Measurements from ENCODE around the gene ZNF532.

Gene ZNF532

DNA sequence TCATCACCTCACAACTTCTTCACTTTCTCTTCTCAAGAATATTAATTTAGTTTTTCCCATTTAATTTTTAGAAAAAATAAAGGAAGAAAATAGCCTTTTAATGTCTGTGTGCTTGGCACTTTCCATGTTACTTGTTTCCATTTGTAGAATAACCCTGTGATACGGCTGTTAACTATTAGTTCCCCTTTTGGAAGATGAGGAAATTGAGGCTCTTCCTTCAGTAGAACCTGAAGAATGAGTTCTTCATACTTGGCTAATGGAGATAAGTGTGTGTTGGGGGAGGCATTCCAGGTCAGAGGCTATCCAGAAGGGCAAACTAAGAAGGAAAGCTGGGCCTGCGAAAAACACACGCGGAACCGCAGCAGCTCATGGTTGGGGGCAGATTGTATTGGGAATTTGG is 38.3 kb downstream of the ZNF532 start:
- TF ChIP-seq, protein P1, sequence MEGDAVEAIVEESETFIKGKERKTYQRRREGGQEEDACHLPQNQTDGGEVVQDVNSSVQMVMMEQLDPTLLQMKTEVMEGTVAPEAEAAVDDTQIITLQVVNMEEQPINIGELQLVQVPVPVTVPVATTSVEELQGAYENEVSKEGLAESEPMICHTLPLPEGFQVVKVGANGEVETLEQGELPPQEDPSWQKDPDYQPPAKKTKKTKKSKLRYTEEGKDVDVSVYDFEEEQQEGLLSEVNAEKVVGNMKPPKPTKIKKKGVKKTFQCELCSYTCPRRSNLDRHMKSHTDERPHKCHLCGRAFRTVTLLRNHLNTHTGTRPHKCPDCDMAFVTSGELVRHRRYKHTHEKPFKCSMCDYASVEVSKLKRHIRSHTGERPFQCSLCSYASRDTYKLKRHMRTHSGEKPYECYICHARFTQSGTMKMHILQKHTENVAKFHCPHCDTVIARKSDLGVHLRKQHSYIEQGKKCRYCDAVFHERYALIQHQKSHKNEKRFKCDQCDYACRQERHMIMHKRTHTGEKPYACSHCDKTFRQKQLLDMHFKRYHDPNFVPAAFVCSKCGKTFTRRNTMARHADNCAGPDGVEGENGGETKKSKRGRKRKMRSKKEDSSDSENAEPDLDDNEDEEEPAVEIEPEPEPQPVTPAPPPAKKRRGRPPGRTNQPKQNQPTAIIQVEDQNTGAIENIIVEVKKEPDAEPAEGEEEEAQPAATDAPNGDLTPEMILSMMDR (IDR thresholded peaks at IDR 0.05), result no peak
- no peak for TF ChIP-seq ZFX (IDR thresholded peaks at IDR 0.05; ENCODE audit: borderline replicate concordance)
- H3K27ac ChIP-seq, result no peak overlapping the region

DNA sequence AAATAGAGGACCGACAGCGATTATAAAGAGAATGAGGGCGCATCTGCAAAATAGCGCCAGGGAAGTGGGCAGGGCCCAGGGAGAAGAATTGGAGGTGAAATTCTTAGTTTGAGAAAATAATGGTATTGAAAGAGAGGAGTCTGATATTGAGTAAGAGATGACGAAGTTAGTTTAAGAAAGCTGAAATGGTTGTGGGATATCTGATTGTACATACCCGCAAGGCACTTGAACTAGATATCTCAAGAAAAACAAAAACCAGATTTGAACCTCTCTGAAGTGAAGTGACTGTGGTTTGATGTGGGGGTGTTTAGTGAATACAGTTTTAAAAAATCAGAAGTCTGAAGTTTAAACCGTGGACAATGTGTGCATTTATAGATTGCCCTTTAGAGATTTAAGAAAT is 38.9 kb downstream of the ZNF532 start:
- TF ChIP-seq ZFX (IDR thresholded peaks at IDR 0.05; ENCODE audit: borderline replicate concordance), result no peak
- TF ChIP-seq, protein P1 (IDR thresholded peaks at IDR 0.05), result no peak
- no peak overlapping the region for H3K27ac ChIP-seq

GRCh38 chr18:58905777-58906428 is 41.2 kb downstream of the ZNF532 start:
- no peak for TF ChIP-seq ZFX (IDR thresholded peaks at IDR 0.05; ENCODE audit: borderline replicate concordance)
- TF ChIP-seq, protein P1 (IDR thresholded peaks at IDR 0.05), result no peak

DNA sequence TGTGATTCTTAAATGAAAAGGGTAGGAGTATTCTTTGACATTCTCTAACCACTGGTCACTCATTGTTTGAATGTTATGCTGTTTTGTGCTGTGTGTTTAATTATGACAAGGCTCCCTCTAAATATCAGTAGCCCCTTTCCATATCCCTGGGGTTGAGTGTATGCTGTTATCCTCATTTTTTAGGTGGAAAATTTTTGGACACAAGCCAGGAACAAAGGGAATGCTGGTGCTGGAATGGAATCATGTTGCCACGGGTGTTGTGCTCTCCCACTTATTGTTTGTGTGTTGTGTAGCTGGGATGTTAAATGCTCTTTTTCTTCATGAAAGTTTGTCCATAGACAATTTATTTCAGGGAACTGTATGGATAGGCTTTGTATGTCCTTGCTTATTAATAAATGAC is 43.3 kb downstream of the ZNF532 start:
- no peak overlapping the region for H3K27ac ChIP-seq
- TF ChIP-seq ZFX (IDR thresholded peaks at IDR 0.05; ENCODE audit: borderline replicate concordance), result no peak

More at GRCh38 chr18:58905777-58906428, 41.2 kb downstream of the ZNF532 start:
- no peak overlapping the region for H3K27ac ChIP-seq

DNA sequence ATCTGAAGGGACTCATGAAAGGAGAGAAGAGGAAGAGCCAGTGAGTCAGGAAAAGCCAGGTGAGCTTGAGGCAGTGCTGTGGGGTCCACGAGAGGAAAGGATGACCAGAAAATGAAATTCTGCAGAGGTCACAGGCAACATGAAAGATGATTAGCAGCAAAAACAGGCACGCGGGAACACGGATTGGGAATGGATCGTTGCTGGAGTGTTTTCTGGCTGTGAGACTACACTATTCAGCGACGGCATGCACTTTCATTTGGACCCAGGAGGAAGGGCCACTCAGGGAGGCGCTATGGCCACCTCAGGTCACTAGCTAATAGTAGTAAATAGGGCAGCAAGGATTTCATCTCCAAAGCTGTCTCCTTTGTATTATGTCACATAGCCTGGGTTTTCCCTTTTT is 44.8 kb downstream of the ZNF532 start:
- H3K27ac ChIP-seq, result no peak overlapping the region
- TF ChIP-seq, protein P1 (IDR thresholded peaks at IDR 0.05), result no peak
- no peak for TF ChIP-seq ZFX (IDR thresholded peaks at IDR 0.05; ENCODE audit: borderline replicate concordance)

GRCh38 chr18:58911241-58911640 is 46.6 kb downstream of the ZNF532 start:
- no peak overlapping the region for H3K27ac ChIP-seq
- no peak for TF ChIP-seq ZFX (IDR thresholded peaks at IDR 0.05; ENCODE audit: borderline replicate concordance)
- TF ChIP-seq, protein P1 (IDR thresholded peaks at IDR 0.05), result no peak

GRCh38 chr18:58911766-58912165 is 47.1 kb downstream of the ZNF532 start:
- H3K27ac ChIP-seq, result no peak overlapping the region
- TF ChIP-seq, protein P1 (IDR thresholded peaks at IDR 0.05), result no peak
- TF ChIP-seq ZFX (IDR thresholded peaks at IDR 0.05; ENCODE audit: borderline replicate concordance), result no peak
